Measurements from ENCODE around the gene PKD2. TPM values are rescaled to one million over a fixed set of nuclear protein-coding genes. Genes with fewer than 3 reads are reported as not detected.
"Not testable (repeated sequence)": the region's sequence is repeated elsewhere in the genome, so short reads cannot be mapped to it uniquely, and the experiment has no call there.

Gene PKD2
- polyA plus RNA-seq, 1 donor from 2014 or later, result 54.8 TPM

- H3K9me2 ChIP-seq (ENCODE audit: insufficient read depth, low read length); H3K27ac ChIP-seq (ENCODE audit: low read length); H3K4me2 ChIP-seq (ENCODE audit: low read length); H3K9ac ChIP-seq (ENCODE audit: low read length); H4K20me1 ChIP-seq (ENCODE audit: insufficient read depth); H3K79me2 ChIP-seq (replicated peaks; ENCODE audit: insufficient read depth, low read length); H2AFZ ChIP-seq (ENCODE audit: low read depth, low read length); H3K9me3 ChIP-seq (ENCODE audit: low read length); H3K27me3 ChIP-seq (ENCODE audit: insufficient read depth, low read depth, low read length); H3K4me3 ChIP-seq (ENCODE audit: low read length); H3K36me3 ChIP-seq (ENCODE audit: insufficient read depth, low read length); H3F3A ChIP-seq (ENCODE audit: insufficient read depth, low read length, poor library complexity, severe bottlenecking): not testable (repeated sequence)
These were observed 8.2 kb upstream of the PKD2 start for GRCh38 chr4:87999191-87999691.

- Histone ChIP-seq H3K4me3 (ENCODE audit: low read length) (no peak overlapping the region), H3K36me3 (ENCODE audit: insufficient read depth, low read length) (no peaks in the 10 kb centered on the region), H3F3A (ENCODE audit: insufficient read depth, low read length, poor library complexity, severe bottlenecking) (no peaks in the 10 kb centered on the region), H3K27me3 (ENCODE audit: insufficient read depth, low read depth, low read length) (no peaks in the 10 kb centered on the region), H3K9me3 (ENCODE audit: low read length) (no peaks in the 10 kb centered on the region), H4K20me1 (ENCODE audit: insufficient read depth) (no peaks in the 10 kb centered on the region), H3K9me2 (ENCODE audit: insufficient read depth, low read length) (no peaks in the 10 kb centered on the region), H3K9ac (ENCODE audit: low read length) (no peak overlapping the region), H3K27ac (ENCODE audit: low read length) (no peak overlapping the region), H3K79me2 (replicated peaks; ENCODE audit: insufficient read depth, low read length) (no peaks in the 10 kb centered on the region), H3K4me2 (ENCODE audit: low read length) (no peak overlapping the region), H2AFZ (ENCODE audit: low read depth, low read length) (no peak overlapping the region)
- TF ChIP-seq, protein P1, sequence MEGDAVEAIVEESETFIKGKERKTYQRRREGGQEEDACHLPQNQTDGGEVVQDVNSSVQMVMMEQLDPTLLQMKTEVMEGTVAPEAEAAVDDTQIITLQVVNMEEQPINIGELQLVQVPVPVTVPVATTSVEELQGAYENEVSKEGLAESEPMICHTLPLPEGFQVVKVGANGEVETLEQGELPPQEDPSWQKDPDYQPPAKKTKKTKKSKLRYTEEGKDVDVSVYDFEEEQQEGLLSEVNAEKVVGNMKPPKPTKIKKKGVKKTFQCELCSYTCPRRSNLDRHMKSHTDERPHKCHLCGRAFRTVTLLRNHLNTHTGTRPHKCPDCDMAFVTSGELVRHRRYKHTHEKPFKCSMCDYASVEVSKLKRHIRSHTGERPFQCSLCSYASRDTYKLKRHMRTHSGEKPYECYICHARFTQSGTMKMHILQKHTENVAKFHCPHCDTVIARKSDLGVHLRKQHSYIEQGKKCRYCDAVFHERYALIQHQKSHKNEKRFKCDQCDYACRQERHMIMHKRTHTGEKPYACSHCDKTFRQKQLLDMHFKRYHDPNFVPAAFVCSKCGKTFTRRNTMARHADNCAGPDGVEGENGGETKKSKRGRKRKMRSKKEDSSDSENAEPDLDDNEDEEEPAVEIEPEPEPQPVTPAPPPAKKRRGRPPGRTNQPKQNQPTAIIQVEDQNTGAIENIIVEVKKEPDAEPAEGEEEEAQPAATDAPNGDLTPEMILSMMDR (IDR thresholded peaks at IDR 0.05; ENCODE audit: poor library complexity, severe bottlenecking), result no peak
- TF ChIP-seq EZH2 (IDR thresholded peaks at IDR 0.05; ENCODE audit: borderline replicate concordance, insufficient read depth, low read length, poor library complexity, severe bottlenecking) (no peak), MXI1 (conservative IDR thresholded peaks at IDR 0.05; ENCODE audit: poor library complexity, severe bottlenecking) (no peak), SMC3 (conservative IDR thresholded peaks at IDR 0.05; ENCODE audit: poor library complexity) (no peak)
These were observed 5.6 kb upstream of the PKD2 start for GRCh38 chr4:88001871-88002270.

DNA sequence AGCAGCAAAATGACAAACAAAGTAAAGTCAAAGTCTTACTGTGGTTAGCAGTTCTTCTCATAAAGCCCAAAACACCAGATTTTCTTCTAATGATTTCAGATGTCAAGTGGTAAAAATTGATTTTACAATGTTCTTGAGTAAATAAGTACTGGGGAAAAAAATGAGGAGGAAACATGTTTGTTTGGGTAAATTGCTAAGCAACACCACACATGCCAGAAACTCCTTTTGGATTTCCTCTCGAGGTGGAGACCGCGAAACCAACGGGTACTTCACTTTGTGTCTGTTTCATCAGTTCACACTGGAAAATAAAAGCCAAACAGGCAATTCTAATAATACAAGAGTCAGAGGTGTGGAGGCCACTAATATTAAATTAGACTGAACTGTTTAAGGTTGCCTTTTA is 4.6 kb upstream of the PKD2 start:
- Histone ChIP-seq H3K79me2 (replicated peaks; ENCODE audit: insufficient read depth, low read length) (no peaks in the 10 kb centered on the region), H3K27me3 (ENCODE audit: insufficient read depth, low read depth, low read length) (no peaks in the 10 kb centered on the region), H2AFZ (ENCODE audit: low read depth, low read length) (no peak overlapping the region), H3F3A (ENCODE audit: insufficient read depth, low read length, poor library complexity, severe bottlenecking) (no peaks in the 10 kb centered on the region), H3K9me2 (ENCODE audit: insufficient read depth, low read length) (no peaks in the 10 kb centered on the region), H3K9ac (ENCODE audit: low read length) (no peak overlapping the region), H3K9me3 (ENCODE audit: low read length) (no peaks in the 10 kb centered on the region), H3K36me3 (ENCODE audit: insufficient read depth, low read length) (no peaks in the 10 kb centered on the region), H3K4me3 (ENCODE audit: low read length) (no peak overlapping the region), H4K20me1 (ENCODE audit: insufficient read depth) (no peaks in the 10 kb centered on the region), H3K27ac (ENCODE audit: low read length) (no peak overlapping the region), H3K4me2 (ENCODE audit: low read length) (no peak overlapping the region)
- no peak for TF ChIP-seq TAF1 (IDR thresholded peaks at IDR 0.05; ENCODE audit: low read depth)
- TF ChIP-seq POLR2AphosphoS5 (IDR thresholded peaks at IDR 0.05), result no peak
- TF ChIP-seq SMC3 (conservative IDR thresholded peaks at IDR 0.05; ENCODE audit: poor library complexity), result no peak
- no peak for TF ChIP-seq EZH2 (IDR thresholded peaks at IDR 0.05; ENCODE audit: borderline replicate concordance, insufficient read depth, low read length, poor library complexity, severe bottlenecking)
- TF ChIP-seq MXI1 (conservative IDR thresholded peaks at IDR 0.05; ENCODE audit: poor library complexity, severe bottlenecking), result no peak
- TF ChIP-seq, protein P1 (IDR thresholded peaks at IDR 0.05; ENCODE audit: poor library complexity, severe bottlenecking), result no peak
- TF ChIP-seq EP300 (conservative IDR thresholded peaks at IDR 0.05; ENCODE audit: poor library complexity, severe bottlenecking), result no peak
- TF ChIP-seq, protein P2, sequence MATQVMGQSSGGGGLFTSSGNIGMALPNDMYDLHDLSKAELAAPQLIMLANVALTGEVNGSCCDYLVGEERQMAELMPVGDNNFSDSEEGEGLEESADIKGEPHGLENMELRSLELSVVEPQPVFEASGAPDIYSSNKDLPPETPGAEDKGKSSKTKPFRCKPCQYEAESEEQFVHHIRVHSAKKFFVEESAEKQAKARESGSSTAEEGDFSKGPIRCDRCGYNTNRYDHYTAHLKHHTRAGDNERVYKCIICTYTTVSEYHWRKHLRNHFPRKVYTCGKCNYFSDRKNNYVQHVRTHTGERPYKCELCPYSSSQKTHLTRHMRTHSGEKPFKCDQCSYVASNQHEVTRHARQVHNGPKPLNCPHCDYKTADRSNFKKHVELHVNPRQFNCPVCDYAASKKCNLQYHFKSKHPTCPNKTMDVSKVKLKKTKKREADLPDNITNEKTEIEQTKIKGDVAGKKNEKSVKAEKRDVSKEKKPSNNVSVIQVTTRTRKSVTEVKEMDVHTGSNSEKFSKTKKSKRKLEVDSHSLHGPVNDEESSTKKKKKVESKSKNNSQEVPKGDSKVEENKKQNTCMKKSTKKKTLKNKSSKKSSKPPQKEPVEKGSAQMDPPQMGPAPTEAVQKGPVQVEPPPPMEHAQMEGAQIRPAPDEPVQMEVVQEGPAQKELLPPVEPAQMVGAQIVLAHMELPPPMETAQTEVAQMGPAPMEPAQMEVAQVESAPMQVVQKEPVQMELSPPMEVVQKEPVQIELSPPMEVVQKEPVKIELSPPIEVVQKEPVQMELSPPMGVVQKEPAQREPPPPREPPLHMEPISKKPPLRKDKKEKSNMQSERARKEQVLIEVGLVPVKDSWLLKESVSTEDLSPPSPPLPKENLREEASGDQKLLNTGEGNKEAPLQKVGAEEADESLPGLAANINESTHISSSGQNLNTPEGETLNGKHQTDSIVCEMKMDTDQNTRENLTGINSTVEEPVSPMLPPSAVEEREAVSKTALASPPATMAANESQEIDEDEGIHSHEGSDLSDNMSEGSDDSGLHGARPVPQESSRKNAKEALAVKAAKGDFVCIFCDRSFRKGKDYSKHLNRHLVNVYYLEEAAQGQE (IDR thresholded peaks at IDR 0.05; ENCODE audit: borderline replicate concordance), result no peak
- no peak for TF ChIP-seq RAD21 (conservative IDR thresholded peaks at IDR 0.05)

All from neural cell (in vitro differentiated cells).